Sigmoid colon (tissue), 4 donors: ENCODE measurements around the gene WNK2.

Source experiments
- EP300 ChIP-seq, 4 donors: sonication (generic); formaldehyde crosslinking; IDR thresholded peaks; one replicate each; pipeline ENCODE4 v1.6.1; 2017; ENCODE audit warnings: antibody characterized with exemption in 4 of 4
- POLR2A ChIP-seq, 2 donors: fragments of 450-650 bp; IDR thresholded peaks; one replicate each; pipeline ENCODE4 v1.6.1; 2016; ENCODE audit warnings: antibody characterized with exemption in 2 of 2, mild to moderate bottlenecking in 2 of 2, moderate library complexity in 2 of 2
- POLR2AphosphoS5 ChIP-seq, 4 donors: sonication (generic); formaldehyde crosslinking; IDR thresholded peaks; one replicate each; pipeline ENCODE4 v1.6.1; 2017; ENCODE audit warnings: antibody characterized with exemption in 4 of 4
- TF ChIP-seq, protein P1 (sequence below), 4 experiments: fragments of 450-650 bp in 3 of 4; fragments of 200-600 bp in 1 of 4; IDR thresholded peaks; one replicate each; pipeline ENCODE4 v1.5.1; 2016 to 2019; ENCODE audit warnings: antibody characterized with exemption in 4 of 4, mild to moderate bottlenecking in 3 of 4, moderate library complexity in 2 of 4

DNA sequence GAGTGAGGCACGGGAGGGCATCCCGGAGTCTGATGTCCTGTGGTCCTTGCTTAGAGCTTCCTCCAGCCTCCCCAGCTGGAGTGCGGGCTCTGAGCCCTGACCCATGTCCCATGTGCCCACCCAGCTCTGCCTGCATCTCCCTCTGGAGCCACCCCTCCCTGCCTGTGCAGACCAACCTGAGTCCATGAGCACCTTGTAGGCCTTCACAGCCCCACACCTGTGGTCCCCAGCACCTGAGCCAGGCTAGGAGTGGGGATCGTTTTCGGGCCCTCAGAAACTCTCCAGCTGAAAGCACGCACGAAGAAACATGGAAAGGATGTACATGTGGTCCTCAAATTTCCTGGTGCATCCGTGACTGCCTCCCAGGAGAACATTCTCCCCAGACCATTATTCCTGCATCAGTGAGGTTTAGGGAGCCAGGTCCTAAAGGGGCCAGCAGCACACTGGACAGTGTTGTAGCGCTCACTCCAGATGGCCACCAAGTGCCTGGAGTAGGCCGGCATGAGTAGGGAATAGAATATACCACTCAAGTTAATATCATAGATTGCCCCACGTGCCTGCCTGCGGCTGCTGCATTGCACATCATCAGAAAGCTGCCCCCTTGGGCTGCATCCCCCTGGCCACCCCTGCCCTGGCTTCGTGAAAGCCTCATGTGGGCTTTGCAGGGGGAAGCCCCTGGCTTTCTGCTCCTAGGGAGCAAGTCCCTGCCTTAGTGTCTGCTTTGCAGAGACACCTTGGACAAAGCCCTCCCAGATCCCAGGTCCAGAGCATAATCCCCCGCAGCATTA, 80.6 kb downstream of the WNK2 start:
- no peak for TF ChIP-seq POLR2A (IDR thresholded peaks at IDR 0.05)
- no peak for TF ChIP-seq EP300 (IDR thresholded peaks at IDR 0.05)
- TF ChIP-seq, protein P1, sequence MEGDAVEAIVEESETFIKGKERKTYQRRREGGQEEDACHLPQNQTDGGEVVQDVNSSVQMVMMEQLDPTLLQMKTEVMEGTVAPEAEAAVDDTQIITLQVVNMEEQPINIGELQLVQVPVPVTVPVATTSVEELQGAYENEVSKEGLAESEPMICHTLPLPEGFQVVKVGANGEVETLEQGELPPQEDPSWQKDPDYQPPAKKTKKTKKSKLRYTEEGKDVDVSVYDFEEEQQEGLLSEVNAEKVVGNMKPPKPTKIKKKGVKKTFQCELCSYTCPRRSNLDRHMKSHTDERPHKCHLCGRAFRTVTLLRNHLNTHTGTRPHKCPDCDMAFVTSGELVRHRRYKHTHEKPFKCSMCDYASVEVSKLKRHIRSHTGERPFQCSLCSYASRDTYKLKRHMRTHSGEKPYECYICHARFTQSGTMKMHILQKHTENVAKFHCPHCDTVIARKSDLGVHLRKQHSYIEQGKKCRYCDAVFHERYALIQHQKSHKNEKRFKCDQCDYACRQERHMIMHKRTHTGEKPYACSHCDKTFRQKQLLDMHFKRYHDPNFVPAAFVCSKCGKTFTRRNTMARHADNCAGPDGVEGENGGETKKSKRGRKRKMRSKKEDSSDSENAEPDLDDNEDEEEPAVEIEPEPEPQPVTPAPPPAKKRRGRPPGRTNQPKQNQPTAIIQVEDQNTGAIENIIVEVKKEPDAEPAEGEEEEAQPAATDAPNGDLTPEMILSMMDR (IDR thresholded peaks at IDR 0.05), result no peak
- TF ChIP-seq POLR2AphosphoS5 (IDR thresholded peaks at IDR 0.05), result no peak
